Skeletal muscle tissue (tissue), 4 donors: ENCODE results near the gene ENHO. TPM values are rescaled to one million over a fixed set of nuclear protein-coding genes. Genes with fewer than 3 reads are reported as not detected.

Experiments used
- H3K27ac ChIP-seq: one replicate; pipeline ENCODE4 v1.7.0; 2013; ENCODE audit warnings: mild to moderate bottlenecking, low read depth, low read length, inconsistent platforms
- H3K27me3 ChIP-seq, 3 donors: one replicate each; pipeline ENCODE4 v1.7.0; 2013; ENCODE audit warnings: low read length in 3 of 3; ENCODE audit not compliant: control insufficient read depth in 3 of 3, insufficient read depth in 3 of 3
- H3K36me3 ChIP-seq, 3 donors: one replicate each; pipeline ENCODE4 v1.7.0; 2013; ENCODE audit warnings: low read length in 3 of 3; ENCODE audit not compliant: control insufficient read depth in 3 of 3, insufficient read depth in 3 of 3
- H3K4me1 ChIP-seq, 3 donors: one replicate each; pipeline ENCODE4 v1.7.0; 2013; ENCODE audit warnings: low read length in 3 of 3, mild to moderate bottlenecking in 3 of 3; ENCODE audit not compliant: control insufficient read depth in 3 of 3, insufficient read depth in 3 of 3
- H3K4me3 ChIP-seq, 3 donors: one replicate each; pipeline ENCODE4 v1.7.0; 2013; ENCODE audit warnings: low read length in 3 of 3
- H3K9ac ChIP-seq, 3 donors: one replicate each; pipeline ENCODE4 v1.7.0; 2013; ENCODE audit warnings: low read length in 3 of 3, mild to moderate bottlenecking in 3 of 3, moderate library complexity in 2 of 3, low read depth in 1 of 3
- H3K9me3 ChIP-seq, 3 donors: one replicate each; pipeline ENCODE4 v1.7.0; 2013; ENCODE audit warnings: low read length in 3 of 3; ENCODE audit not compliant: control insufficient read depth in 3 of 3
- total RNA-seq: library from RNA; depleted of rRNA; stranded (reverse); fragments of >200 nt; gene quantifications from one replicate; pipeline ENCODE4 v1.2.3, GENCODE V29; 2014
- donor health status: Osteomylitis.

ENHO gene
- total RNA-seq, 1 donor from 2014 or later: 4.2 TPM

DNA sequence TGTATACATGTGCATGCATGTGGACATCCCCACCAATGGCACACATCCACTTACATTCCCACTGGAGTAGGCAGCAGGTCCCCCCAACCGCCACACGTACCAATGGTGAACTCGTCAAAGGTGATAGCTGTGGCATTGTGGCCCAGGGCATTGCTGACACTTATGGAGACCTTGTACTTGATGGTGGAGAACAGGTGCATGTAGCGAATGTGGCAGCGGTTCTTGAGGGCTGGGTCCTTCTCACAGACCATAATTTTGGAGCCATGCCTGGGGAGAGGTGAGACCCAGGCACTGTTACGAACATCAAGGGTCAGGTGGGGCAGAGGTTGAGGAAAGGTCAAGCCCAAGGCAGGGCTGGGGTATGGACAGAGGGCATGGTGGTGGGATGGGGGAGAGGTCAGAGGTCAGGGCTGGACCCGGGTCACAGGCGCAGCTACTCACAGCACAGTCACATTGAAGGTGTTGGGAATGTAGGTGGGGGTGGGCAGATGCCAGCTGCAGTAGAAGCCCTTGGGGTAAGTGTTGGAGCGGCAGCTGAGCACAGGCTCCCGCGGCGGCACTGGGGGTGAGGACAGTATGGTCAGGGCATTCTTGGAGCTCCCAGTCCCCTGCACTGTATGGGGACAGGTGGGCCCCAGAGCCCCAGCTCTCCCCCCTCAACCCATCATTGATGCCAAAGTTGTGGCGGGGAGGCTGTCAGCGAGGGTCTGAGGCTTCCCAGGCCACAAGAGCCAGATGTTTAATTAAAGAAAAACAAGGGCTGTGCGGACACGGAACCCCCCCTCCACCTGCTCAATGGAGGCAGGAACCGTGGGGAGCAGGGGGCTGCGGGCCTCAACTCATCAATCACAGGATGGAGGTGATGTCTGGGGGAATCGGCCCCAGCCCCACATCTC is 34.9 kb upstream of the ENHO start:
- peaks cover 0 to 4% (median 2%) of the 10 kb centered on the region in 3 donors for H3K27me3 ChIP-seq
- peak overlapping the region in 1 of 3 donors; percentile 57 for H3K9ac ChIP-seq
- no peaks in the 10 kb centered on the region for H3K9me3 ChIP-seq
- peak overlapping the region; percentile 88 for H3K27ac ChIP-seq
- peaks cover 54 to 67% (median 67%) of the 10 kb centered on the region in 3 donors for H3K4me1 ChIP-seq
- peak overlapping the region in 1 of 3 donors; percentile 35 for H3K4me3 ChIP-seq
- peaks cover 0 to 8% (median 6%) of the 10 kb centered on the region in 3 donors for H3K36me3 ChIP-seq

DNA sequence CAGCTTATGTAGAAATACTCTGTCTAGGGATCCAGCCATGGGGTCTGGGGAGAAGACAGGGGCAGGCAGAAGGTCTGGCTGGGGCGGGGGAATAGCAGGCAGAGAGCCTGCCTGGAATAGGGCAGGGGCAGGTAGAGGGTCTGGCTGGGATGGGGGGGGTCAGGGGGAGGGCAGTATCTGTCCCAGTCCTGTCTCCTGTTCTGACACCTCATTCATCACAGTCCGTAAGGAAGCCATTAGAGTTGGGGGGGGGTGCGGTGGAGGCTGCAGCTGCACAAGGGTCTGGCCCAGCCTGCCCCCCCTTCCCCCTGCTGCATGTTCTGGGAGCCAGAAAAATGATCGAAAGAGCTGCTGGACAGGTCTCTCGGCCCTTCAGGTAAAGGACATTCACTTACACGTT is 34.2 kb upstream of the ENHO start:
- Histone ChIP-seq H3K27ac (no peak overlapping the region), H3K9me3 (no peaks in the 10 kb centered on the region), H3K9ac (no peak overlapping the region), H3K4me3 (no peak overlapping the region), H3K36me3 (peaks cover 0 to 11% (median 2%) of the 10 kb centered on the region in 3 donors), H3K4me1 (peaks cover 50 to 66% (median 65%) of the 10 kb centered on the region in 3 donors), H3K27me3 (peaks cover 0 to 4% (median 2%) of the 10 kb centered on the region in 3 donors)

- H3K9me3 ChIP-seq: no peaks in the 10 kb centered on the region
- no peak overlapping the region for H3K27ac ChIP-seq
- no peak overlapping the region for H3K4me3 ChIP-seq
- peaks cover 0 to 4% (median 2%) of the 10 kb centered on the region in 3 donors for H3K27me3 ChIP-seq
- H3K36me3 ChIP-seq: peaks cover 0 to 11% (median 2%) of the 10 kb centered on the region in 3 donors
- H3K4me1 ChIP-seq: peaks cover 46 to 59% (median 59%) of the 10 kb centered on the region in 3 donors
- H3K9ac ChIP-seq: no peak overlapping the region
Measured at GRCh38 chr9:34555936-34556525, 33.2 kb upstream of the ENHO start.

- Histone ChIP-seq H3K9ac (peak overlapping the region in 1 of 3 donors; percentile 23), H3K27ac (peak overlapping the region; percentile 5), H3K36me3 (peaks cover 0 to 11% (median 2%) of the 10 kb centered on the region in 3 donors), H3K4me1 (peaks cover 41 to 54% (median 54%) of the 10 kb centered on the region in 3 donors), H3K4me3 (no peak overlapping the region), H3K9me3 (no peaks in the 10 kb centered on the region), H3K27me3 (peaks cover 0 to 4% (median 2%) of the 10 kb centered on the region in 3 donors)
Measured at GRCh38 chr9:34555500-34555899, 32.7 kb upstream of the ENHO start.

DNA sequence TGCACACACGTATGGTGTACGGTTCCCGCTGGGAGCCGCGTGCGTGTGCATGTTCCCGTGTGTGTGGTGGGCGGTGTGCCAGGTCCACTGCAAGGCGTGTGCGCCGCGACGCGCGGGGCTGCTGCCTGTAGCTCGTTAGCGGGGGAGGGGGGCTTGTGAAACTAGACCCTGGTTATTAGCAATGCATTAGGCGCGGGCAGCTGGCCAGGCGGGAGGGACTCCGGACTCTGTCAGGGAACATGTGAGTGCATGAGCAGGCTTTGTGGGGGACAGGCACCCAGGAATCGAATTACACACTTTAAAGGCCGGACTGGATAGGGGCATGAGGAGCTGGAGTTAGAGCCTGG is 32.2 kb upstream of the ENHO start:
- Histone ChIP-seq H3K27me3 (peaks cover 0 to 4% (median 2%) of the 10 kb centered on the region in 3 donors), H3K9me3 (no peaks in the 10 kb centered on the region), H3K27ac (peak overlapping the region; percentile 5), H3K4me1 (peaks cover 36 to 49% (median 48%) of the 10 kb centered on the region in 3 donors), H3K4me3 (no peak overlapping the region), H3K9ac (peak overlapping the region in 2 of 3 donors; percentile 23 to 33), H3K36me3 (peaks cover 0 to 11% (median 2%) of the 10 kb centered on the region in 3 donors)

GRCh38 chr9:34554211-34555001 is 31.6 kb upstream of the ENHO start:
- no peak overlapping the region for H3K27ac ChIP-seq
- H3K36me3 ChIP-seq: peaks cover 0 to 11% (median 2%) of the 10 kb centered on the region in 3 donors
- no peaks in the 10 kb centered on the region for H3K9me3 ChIP-seq
- no peak overlapping the region for H3K4me3 ChIP-seq
- H3K9ac ChIP-seq: peak overlapping the region in 2 of 3 donors; percentile 5 to 33
- H3K4me1 ChIP-seq: peaks cover 34 to 44% (median 43%) of the 10 kb centered on the region in 3 donors
- peaks cover 0 to 4% (median 2%) of the 10 kb centered on the region in 3 donors for H3K27me3 ChIP-seq

DNA sequence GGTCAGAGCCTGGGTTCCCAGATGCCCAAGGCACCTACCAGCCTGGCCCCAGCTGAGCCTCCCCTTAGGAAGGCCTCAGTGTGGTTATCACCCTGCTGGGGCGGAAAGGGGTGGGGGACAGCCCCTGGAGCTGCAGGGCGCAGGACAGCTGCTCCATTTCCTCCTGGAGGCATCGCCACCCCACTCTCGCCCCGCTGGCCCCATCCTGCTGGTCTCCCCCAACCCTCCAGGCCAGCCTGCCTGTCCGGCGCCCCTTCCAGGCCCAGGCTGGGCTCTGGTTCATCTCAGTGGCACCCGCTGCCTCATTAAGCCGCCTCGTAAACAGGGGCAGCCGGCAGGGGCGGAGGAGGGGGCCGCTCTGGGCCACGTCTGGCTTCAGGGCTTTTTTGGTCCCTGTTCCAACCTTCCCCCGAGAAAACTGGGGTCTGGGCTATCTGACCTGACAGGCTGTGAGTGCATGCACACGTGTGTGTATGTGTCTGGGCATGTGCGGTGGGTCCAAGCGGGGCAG is 30.8 kb upstream of the ENHO start:
- H3K27me3 ChIP-seq: peaks cover 0 to 4% (median 0%) of the 10 kb centered on the region in 3 donors
- no peaks in the 10 kb centered on the region for H3K9me3 ChIP-seq
- no peak overlapping the region for H3K9ac ChIP-seq
- H3K36me3 ChIP-seq: peaks cover 0 to 11% (median 2%) of the 10 kb centered on the region in 3 donors
- H3K4me1 ChIP-seq: peaks cover 25 to 36% (median 36%) of the 10 kb centered on the region in 3 donors
- H3K27ac ChIP-seq: no peak overlapping the region
- H3K4me3 ChIP-seq: no peak overlapping the region

DNA sequence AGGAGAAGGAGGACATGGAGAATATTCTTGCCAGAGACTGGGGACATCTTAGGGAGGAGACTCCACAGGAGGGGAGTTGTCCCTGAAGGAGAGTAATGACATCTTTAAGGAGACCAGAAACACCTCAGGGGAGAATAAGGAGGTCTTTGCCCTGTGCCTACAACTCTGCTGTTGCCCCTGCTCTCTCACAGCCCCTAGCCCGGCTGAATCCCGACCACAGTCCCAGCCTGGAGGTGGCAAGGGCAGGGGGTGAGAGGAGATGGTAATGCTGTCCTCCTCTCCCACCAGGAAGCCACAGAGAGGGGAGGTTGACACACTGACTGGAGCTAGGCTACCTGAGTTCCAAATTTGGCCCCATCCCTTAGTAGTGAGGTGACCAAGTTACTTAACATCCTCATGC is 30.2 kb upstream of the ENHO start:
- Histone ChIP-seq H3K9ac (no peak overlapping the region), H3K9me3 (no peaks in the 10 kb centered on the region), H3K36me3 (peaks cover 0 to 11% (median 2%) of the 10 kb centered on the region in 3 donors), H3K4me3 (no peak overlapping the region), H3K4me1 (peaks cover 19 to 33% (median 30%) of the 10 kb centered on the region in 3 donors), H3K27me3 (peaks cover 0 to 4% (median 0%) of the 10 kb centered on the region in 3 donors), H3K27ac (no peak overlapping the region)

DNA sequence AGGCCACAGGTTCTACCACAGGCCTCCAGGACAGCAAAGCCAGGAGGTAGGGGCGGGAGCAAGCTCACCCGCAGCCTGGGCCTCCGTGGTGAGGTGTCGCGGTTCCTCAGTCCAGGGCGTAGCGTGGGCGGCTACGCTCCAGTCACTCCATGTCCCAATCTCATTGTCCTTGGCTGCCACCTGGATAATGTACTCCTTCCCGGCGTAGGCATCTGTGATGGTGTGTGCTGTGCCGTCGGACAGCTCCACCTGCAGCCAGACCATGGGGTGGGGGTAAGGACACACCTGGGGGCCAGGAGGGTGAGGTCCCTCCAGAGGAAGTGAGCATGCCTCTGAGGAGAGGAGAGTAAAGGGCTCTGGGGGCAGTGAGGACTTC is 29.8 kb upstream of the ENHO start:
- Histone ChIP-seq H3K9me3 (no peaks in the 10 kb centered on the region), H3K36me3 (peaks cover 0 to 11% (median 2%) of the 10 kb centered on the region in 3 donors), H3K27ac (no peak overlapping the region), H3K9ac (no peak overlapping the region), H3K4me3 (no peak overlapping the region), H3K27me3 (peaks cover 0 to 4% (median 0%) of the 10 kb centered on the region in 3 donors), H3K4me1 (peaks cover 20 to 33% (median 29%) of the 10 kb centered on the region in 3 donors)
